Retina (tissue), 1 donor: ENCODE data around the gene USB1.

Experiments
- DNase-seq: peaks from one replicate; pipeline ENCODE4 v3.0.0-alpha.2; 2016

The USB1 gene

GRCh38 chr16:58000706-58001676 lies at the start of gene USB1:
USB1 (plus strand) TSS chr16:58001407; CDS start chr16:58001484, 77 bp downstream.
- DNase-seq, result peak; percentile 95

- DNase-seq, result no peak
Measured at GRCh38 chr16:57952909-57953308, 48.3 kb upstream of the USB1 start.

GRCh38 chr16:57953857-57954256 lies 47.4 kb upstream of the USB1 start:
- no peak for DNase-seq

GRCh38 chr16:57955572-57956188 lies 45.5 kb upstream of the USB1 start:
- no peak for DNase-seq

GRCh38 chr16:57956270-57956808 lies 44.9 kb upstream of the USB1 start:
- no peak for DNase-seq

GRCh38 chr16:57956924-57957672 lies 44.1 kb upstream of the USB1 start:
- DNase-seq, result no peak

- DNase-seq, result no peak
Measured at GRCh38 chr16:57957673-57958392, 43.4 kb upstream of the USB1 start.

GRCh38 chr16:57958544-57958943 lies 42.7 kb upstream of the USB1 start:
- DNase-seq, result no peak

GRCh38 chr16:57959121-57959520 lies 42.1 kb upstream of the USB1 start:
- DNase-seq, result no peak

GRCh38 chr16:57959804-57960203 lies 41.4 kb upstream of the USB1 start:
- no peak for DNase-seq

- no peak for DNase-seq
Measured at GRCh38 chr16:57960310-57960709, 40.9 kb upstream of the USB1 start.

GRCh38 chr16:57960826-57961472 lies 40.3 kb upstream of the USB1 start:
- DNase-seq, result no peak

- DNase-seq, result no peak
Measured at GRCh38 chr16:57961538-57961937, 39.7 kb upstream of the USB1 start.

GRCh38 chr16:57962046-57962445 lies 39.2 kb upstream of the USB1 start:
- no peak for DNase-seq

GRCh38 chr16:57962756-57963155 lies 38.5 kb upstream of the USB1 start:
- DNase-seq, result no peak

GRCh38 chr16:57964157-57964700 lies 37.0 kb upstream of the USB1 start:
- no peak for DNase-seq

- no peak for DNase-seq
Measured at GRCh38 chr16:57966204-57966771, 34.9 kb upstream of the USB1 start.

GRCh38 chr16:57966986-57967385 lies 34.2 kb upstream of the USB1 start:
- no peak for DNase-seq

GRCh38 chr16:57967916-57968315 lies 33.3 kb upstream of the USB1 start:
- DNase-seq, result no peak

- DNase-seq, result no peak
Measured at GRCh38 chr16:57969451-57970123, 31.6 kb upstream of the USB1 start.

- no peak for DNase-seq
Measured at GRCh38 chr16:57970319-57970718, 30.9 kb upstream of the USB1 start.
